ENCODE results near the gene TBX18. TPM values are rescaled to one million over a fixed set of nuclear protein-coding genes. Genes with fewer than 3 reads are reported as not detected.

The TBX18 gene
- total RNA-seq, 1 donor from 2014 or later: 9.4 TPM

DNA sequence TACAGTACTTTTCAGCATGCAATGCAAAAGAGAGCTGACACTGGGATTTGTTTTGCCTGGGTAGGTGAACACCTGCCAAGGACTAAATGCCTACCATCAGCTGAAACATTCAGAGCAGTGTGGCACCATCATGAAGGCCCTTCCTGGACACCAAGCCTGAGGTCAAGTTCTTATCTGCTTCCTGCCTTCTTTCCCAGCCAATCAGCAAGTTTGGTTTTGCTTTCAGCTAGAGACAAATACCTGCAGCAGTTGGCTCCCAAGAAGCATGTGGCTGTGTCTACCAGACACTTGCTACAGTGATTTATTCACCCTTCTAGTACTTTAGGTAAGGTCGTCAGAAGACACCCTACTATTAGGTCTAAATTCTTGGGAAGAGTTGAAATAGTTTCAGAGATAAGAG is 112.8 kb downstream of the TBX18 start:
- DNase-seq (ENCODE audit: low spot score): no peak
- TF ChIP-seq, protein P1, sequence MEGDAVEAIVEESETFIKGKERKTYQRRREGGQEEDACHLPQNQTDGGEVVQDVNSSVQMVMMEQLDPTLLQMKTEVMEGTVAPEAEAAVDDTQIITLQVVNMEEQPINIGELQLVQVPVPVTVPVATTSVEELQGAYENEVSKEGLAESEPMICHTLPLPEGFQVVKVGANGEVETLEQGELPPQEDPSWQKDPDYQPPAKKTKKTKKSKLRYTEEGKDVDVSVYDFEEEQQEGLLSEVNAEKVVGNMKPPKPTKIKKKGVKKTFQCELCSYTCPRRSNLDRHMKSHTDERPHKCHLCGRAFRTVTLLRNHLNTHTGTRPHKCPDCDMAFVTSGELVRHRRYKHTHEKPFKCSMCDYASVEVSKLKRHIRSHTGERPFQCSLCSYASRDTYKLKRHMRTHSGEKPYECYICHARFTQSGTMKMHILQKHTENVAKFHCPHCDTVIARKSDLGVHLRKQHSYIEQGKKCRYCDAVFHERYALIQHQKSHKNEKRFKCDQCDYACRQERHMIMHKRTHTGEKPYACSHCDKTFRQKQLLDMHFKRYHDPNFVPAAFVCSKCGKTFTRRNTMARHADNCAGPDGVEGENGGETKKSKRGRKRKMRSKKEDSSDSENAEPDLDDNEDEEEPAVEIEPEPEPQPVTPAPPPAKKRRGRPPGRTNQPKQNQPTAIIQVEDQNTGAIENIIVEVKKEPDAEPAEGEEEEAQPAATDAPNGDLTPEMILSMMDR (IDR thresholded peaks at IDR 0.05; ENCODE audit: unreplicated experiment): no peak
- H3K27me3 Mint-ChIP-seq (ENCODE audit: unreplicated experiment): peaks cover 3% of the 10 kb centered on the region
- no peak overlapping the region for H3K4me3 Mint-ChIP-seq (ENCODE audit: unreplicated experiment)
- H3K4me1 Mint-ChIP-seq (ENCODE audit: unreplicated experiment): peaks cover under 1% of the 10 kb centered on the region
- H3K36me3 Mint-ChIP-seq (ENCODE audit: low read depth, unreplicated experiment): no peaks in the 10 kb centered on the region
- H3K9me3 Mint-ChIP-seq (ENCODE audit: unreplicated experiment): no peaks in the 10 kb centered on the region
- H3K27ac Mint-ChIP-seq (ENCODE audit: unreplicated experiment): no peak overlapping the region

DNA sequence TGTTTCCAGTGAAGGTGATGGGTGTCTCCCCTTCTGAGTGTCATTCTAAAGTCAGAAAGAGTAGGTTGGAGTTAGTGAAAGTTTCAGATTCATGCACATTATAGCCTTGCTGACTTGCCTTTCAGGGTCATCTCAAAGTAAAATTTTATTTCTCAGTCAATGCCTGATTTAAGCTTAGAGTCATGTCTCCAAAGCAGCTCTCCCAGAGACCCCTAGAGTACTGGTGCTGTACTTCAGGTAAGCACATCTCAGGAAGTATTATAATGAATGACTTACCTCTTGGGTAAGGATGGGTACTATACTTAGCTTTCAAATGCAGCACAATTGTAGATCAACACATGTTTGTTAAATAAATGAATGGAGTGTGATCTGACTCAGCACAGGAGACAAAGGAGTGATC is 116.0 kb downstream of the TBX18 start:
- Mint-ChIP-seq H3K4me3 (ENCODE audit: unreplicated experiment) (no peak overlapping the region), H3K27me3 (ENCODE audit: unreplicated experiment) (peaks cover 3% of the 10 kb centered on the region), H3K9me3 (ENCODE audit: unreplicated experiment) (no peaks in the 10 kb centered on the region), H3K27ac (ENCODE audit: unreplicated experiment) (no peak overlapping the region), H3K4me1 (ENCODE audit: unreplicated experiment) (peaks cover 11% of the 10 kb centered on the region), H3K36me3 (ENCODE audit: low read depth, unreplicated experiment) (no peaks in the 10 kb centered on the region)
- no peak for DNase-seq (ENCODE audit: low spot score)
- TF ChIP-seq, protein P1 (IDR thresholded peaks at IDR 0.05; ENCODE audit: unreplicated experiment): no peak

DNA sequence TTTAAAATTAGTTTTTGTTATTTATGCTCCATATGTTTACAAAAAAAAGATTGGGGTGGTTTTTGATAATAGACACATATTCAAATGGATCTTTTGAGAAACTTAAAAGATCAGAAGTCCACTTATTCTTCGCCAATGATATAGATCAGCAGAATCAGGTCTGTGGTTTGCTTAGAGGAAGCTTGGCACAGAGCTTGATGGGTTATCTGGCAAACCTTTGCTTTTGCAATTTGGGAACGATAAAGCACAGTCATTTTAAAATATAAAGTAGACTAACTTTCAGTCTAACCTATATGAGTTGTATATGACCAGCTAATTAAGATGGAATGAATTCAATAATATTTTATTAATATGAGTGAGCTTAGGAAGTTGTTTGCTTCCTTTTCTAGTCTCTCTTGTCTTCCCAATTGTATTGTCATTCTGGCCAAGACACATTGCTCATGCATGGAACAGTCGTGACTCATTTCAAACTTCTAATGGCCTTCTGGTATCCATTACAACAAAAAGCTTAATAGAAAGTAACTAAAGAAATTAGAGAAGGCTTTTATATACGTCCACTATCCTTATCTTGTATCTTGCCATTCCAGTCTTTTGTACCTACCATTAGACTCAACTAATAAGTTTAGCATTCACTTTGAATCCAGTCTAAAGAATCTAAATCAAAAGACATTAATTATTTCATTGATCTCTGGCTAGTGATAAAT is 118.7 kb downstream of the TBX18 start:
- no peaks in the 10 kb centered on the region for H3K27me3 Mint-ChIP-seq (ENCODE audit: unreplicated experiment)
- H3K4me3 Mint-ChIP-seq (ENCODE audit: unreplicated experiment): no peak overlapping the region
- H3K36me3 Mint-ChIP-seq (ENCODE audit: low read depth, unreplicated experiment): no peaks in the 10 kb centered on the region
- no peak overlapping the region for H3K27ac Mint-ChIP-seq (ENCODE audit: unreplicated experiment)
- DNase-seq (ENCODE audit: low spot score): no peak
- no peaks in the 10 kb centered on the region for H3K9me3 Mint-ChIP-seq (ENCODE audit: unreplicated experiment)
- peaks cover 11% of the 10 kb centered on the region for H3K4me1 Mint-ChIP-seq (ENCODE audit: unreplicated experiment)
- TF ChIP-seq, protein P1 (IDR thresholded peaks at IDR 0.05; ENCODE audit: unreplicated experiment): no peak

DNA sequence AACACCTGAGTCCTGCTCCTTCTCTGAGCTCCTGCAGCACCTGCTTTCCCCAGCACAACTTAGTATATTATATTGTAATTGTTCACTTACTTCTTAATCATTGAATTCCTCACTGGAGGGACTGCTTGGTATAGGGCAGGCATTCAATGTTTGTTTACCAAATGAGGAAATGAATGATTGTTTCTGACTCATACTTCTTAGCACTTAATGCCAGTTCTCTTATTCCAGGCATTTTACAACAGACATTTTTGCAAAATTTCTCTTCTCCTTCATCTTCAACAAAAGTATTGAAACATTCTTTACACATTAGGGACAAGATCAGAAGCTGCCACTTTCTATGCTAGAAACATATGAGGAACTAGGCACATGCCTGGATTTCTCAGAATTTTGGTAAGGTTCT is 119.4 kb downstream of the TBX18 start:
- peaks cover 11% of the 10 kb centered on the region for H3K4me1 Mint-ChIP-seq (ENCODE audit: unreplicated experiment)
- TF ChIP-seq, protein P1 (IDR thresholded peaks at IDR 0.05; ENCODE audit: unreplicated experiment): no peak
- H3K36me3 Mint-ChIP-seq (ENCODE audit: low read depth, unreplicated experiment): no peaks in the 10 kb centered on the region
- no peak for DNase-seq (ENCODE audit: low spot score)
- H3K9me3 Mint-ChIP-seq (ENCODE audit: unreplicated experiment): no peaks in the 10 kb centered on the region
- H3K27me3 Mint-ChIP-seq (ENCODE audit: unreplicated experiment): no peaks in the 10 kb centered on the region
- no peak overlapping the region for H3K27ac Mint-ChIP-seq (ENCODE audit: unreplicated experiment)
- no peak overlapping the region for H3K4me3 Mint-ChIP-seq (ENCODE audit: unreplicated experiment)

GRCh38 chr6:84643778-84644177 is 120.6 kb downstream of the TBX18 start:
- H3K9me3 Mint-ChIP-seq (ENCODE audit: unreplicated experiment): no peaks in the 10 kb centered on the region
- no peak overlapping the region for H3K27ac Mint-ChIP-seq (ENCODE audit: unreplicated experiment)
- no peaks in the 10 kb centered on the region for H3K27me3 Mint-ChIP-seq (ENCODE audit: unreplicated experiment)
- DNase-seq (ENCODE audit: low spot score): no peak
- no peaks in the 10 kb centered on the region for H3K36me3 Mint-ChIP-seq (ENCODE audit: low read depth, unreplicated experiment)
- TF ChIP-seq, protein P1 (IDR thresholded peaks at IDR 0.05; ENCODE audit: unreplicated experiment): no peak
- H3K4me1 Mint-ChIP-seq (ENCODE audit: unreplicated experiment): peaks cover 11% of the 10 kb centered on the region
- no peak overlapping the region for H3K4me3 Mint-ChIP-seq (ENCODE audit: unreplicated experiment)

Data from endothelial cell (in vitro differentiated cells).